Measurements from ENCODE around the gene SLC1A2.

DNA sequence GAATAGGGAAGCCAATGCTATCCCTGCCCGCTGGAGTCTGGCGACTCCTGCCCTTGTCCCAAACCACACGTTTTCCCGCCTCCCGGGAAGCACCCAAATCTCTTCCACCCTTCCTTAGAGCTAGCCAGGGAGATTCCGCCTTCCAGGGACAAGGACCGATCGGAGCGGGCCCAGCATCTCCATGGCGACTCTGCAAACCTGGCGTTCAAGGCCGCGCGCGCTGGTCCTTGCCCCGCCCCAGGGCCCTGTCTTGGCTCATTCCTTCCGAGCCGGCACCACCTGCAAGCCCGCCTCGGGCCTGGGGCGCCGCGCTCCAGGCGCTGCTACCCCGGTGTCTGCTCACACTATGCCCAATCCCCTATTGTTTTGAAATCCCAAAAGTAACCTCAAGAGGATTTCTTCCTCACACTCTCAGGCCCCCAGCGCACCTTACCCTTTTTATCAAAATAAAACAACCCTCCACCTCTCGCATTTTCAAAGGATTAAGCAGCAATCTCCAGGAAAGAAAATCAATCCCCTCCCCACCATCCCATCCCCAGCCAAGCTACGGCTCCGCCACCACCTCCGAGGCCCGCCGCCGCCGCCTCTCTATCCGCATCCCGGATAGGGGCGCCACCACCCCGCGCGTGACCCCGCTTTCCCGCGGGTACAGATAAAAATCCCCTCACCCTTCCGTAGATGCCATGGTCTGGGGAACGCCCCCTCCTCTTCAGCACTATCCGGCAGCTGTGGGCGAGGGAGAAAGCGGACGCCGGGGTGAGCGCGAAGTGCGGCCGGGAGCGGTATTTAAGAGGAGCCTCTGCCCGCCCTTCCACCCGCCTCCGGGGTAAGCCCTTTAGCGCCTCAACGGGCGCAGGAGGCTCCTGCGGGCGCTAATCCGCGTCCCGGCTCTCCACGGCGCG, 825 bp downstream of the SLC1A2 start:
- TF ChIP-seq, protein P1, sequence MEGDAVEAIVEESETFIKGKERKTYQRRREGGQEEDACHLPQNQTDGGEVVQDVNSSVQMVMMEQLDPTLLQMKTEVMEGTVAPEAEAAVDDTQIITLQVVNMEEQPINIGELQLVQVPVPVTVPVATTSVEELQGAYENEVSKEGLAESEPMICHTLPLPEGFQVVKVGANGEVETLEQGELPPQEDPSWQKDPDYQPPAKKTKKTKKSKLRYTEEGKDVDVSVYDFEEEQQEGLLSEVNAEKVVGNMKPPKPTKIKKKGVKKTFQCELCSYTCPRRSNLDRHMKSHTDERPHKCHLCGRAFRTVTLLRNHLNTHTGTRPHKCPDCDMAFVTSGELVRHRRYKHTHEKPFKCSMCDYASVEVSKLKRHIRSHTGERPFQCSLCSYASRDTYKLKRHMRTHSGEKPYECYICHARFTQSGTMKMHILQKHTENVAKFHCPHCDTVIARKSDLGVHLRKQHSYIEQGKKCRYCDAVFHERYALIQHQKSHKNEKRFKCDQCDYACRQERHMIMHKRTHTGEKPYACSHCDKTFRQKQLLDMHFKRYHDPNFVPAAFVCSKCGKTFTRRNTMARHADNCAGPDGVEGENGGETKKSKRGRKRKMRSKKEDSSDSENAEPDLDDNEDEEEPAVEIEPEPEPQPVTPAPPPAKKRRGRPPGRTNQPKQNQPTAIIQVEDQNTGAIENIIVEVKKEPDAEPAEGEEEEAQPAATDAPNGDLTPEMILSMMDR (IDR thresholded peaks at IDR 0.05), result no peak
- no peak for TF ChIP-seq POLR2A (IDR thresholded peaks at IDR 0.05)

Measured in heart left ventricle (tissue), 13 donors.